GM18873 (cell line): ENCODE measurements around the gene PLEKHG2.
A peak's percentile ranks its signal among the peaks of the same experiment; 100 is the strongest.
"Not testable (repeated sequence)": the region's sequence is repeated elsewhere in the genome, so short reads cannot be mapped to it uniquely, and the experiment has no call there.

ENCODE experiments used
- ATAC-seq: cut with Tn5 transposase; IDR thresholded peaks from one replicate; pipeline ENCODE4 v1.9.1; 2021; ENCODE audit warnings: mild to moderate bottlenecking, moderate library complexity, moderate number of reproducible peaks; ENCODE audit not compliant: unreplicated experiment, low FRiP score

The PLEKHG2 gene, protein sequence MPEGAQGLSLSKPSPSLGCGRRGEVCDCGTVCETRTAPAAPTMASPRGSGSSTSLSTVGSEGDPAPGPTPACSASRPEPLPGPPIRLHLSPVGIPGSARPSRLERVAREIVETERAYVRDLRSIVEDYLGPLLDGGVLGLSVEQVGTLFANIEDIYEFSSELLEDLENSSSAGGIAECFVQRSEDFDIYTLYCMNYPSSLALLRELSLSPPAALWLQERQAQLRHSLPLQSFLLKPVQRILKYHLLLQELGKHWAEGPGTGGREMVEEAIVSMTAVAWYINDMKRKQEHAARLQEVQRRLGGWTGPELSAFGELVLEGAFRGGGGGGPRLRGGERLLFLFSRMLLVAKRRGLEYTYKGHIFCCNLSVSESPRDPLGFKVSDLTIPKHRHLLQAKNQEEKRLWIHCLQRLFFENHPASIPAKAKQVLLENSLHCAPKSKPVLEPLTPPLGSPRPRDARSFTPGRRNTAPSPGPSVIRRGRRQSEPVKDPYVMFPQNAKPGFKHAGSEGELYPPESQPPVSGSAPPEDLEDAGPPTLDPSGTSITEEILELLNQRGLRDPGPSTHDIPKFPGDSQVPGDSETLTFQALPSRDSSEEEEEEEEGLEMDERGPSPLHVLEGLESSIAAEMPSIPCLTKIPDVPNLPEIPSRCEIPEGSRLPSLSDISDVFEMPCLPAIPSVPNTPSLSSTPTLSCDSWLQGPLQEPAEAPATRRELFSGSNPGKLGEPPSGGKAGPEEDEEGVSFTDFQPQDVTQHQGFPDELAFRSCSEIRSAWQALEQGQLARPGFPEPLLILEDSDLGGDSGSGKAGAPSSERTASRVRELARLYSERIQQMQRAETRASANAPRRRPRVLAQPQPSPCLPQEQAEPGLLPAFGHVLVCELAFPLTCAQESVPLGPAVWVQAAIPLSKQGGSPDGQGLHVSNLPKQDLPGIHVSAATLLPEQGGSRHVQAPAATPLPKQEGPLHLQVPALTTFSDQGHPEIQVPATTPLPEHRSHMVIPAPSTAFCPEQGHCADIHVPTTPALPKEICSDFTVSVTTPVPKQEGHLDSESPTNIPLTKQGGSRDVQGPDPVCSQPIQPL (N-terminal part only)

DNA sequence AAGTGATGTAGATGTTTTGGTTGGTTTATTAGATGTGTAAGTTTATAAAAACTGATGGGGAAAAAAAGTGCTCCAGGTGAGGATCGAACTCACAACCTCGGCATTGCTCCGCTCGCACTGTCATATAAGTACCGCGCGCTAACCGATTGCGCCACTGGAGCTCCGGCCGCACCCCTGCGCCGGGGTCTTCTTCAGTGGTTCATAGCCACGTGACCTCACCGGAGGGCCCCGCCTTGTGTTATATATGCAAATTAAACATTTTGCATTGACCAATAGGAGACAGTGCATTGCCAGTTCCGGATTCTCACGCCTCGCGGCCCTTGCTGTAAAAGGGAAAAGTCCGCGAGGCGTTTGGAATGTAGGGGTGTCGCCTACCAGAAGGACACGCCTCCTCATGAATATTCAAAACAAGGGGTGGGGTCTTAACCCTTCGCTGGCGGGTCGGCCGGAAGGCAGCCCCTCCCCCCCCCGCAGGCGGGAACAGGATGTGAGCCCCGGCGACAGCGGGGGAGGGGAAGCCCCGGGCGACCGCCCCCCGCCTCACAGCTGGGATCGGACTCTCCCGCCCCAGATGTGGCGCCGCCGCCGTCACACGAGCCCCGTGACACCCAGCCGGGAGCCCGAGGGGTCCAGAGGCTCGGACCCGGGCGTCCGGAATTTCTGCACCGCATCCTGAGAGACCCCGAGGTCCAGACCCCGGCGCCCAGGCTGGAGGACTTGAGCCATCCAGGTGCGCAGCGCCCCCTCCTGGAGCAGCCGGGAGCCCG, at the start of gene PLEKHG2:
Gene PLEKHG2, plus strand, starts transcription at position 570 of the 767 bp plus-strand sequence. CDS start 1,418 bp downstream, outside the sequence.
- peak; percentile 47 for ATAC-seq

DNA sequence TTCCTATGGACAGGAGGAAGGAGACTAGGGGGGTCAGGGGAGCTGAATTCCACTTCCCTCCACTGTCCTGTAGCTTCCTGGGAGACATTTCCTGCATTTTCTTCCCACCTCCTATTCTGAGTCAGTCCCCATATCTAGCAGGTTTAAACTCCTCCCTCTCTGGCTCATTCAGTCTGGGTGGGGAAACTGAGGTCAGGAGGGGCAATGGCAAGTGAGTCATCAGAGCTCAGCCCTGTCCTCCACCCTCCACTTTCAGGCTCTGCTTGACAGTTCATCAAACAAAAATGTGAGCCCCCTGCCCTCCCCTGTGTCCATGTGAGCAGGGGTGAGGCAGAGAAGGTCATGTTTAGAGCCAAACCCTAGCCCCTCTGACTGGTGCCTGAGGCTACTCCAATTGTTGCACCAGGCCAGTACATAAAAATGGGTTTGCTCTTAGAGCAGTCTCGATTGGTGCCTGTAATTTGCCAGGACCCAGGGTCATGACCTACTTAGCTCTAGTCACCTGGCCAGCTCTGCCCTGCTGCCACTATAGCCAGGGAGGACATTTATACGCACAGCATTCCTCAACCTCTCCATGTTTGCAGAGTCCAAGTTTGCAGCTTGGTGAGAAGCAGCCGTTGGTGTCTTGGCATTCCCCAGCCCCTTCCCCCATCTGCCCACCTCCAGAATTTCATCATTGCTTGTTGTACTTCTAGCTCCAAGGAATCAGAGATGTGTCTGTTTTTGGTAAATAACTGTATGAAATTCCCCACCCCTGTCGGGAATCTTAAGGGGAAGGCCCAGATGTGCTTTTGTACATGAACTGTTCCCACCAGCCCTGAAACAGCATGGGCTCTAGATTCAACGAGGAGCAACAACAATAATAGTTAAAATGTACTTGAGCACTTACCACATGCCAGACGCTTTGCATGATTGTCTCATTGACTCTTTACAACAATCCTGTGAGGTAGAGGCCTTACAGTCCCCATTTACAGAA, 49.5 kb upstream of the PLEKHG2 start:
- no peak for ATAC-seq

DNA sequence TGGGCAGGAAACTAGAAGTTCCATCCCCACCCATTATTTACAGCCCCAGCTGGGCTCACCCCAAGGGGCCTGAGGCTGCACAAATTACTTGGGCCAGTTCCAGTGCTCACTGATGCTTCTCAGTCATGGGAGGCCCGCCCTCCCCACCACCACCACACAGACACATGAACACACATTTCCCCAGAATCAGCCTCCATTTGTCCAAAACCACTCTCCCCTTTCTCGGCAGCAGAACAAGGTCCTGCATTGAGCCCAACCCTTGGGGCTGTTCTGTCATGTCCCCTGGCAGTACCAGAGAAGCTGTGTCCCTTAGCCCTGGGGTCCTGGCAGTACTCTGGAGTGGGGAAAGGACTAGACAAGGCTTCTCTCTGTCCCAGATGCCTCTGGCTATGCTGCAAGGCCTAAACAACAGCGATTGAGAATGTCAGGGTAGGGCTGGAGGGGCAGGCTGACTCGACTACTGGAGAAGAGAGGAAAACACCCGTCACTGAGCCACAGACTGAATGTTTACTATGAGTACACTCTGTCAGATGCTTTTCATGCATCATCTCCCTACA, 48.5 kb upstream of the PLEKHG2 start:
- no peak for ATAC-seq

DNA sequence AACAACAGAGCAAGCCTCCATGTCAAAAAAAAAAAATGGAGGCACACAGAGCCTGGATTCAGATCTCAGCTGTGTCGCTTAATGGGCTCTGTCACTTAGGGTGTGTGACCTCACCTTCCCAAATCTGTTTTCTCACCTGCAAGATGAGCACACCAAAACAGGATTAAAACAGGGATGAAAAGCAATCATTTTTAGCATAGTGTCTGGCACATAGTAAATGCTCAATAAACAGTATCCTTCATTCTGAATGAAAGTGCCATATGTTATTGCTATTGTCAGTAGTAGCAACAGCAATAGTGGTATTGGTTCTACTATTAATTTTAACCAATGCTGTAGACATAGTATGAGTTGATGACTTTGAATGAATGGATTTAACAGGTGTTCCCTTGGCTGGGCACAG, 46.9 kb upstream of the PLEKHG2 start:
- no peak for ATAC-seq

DNA sequence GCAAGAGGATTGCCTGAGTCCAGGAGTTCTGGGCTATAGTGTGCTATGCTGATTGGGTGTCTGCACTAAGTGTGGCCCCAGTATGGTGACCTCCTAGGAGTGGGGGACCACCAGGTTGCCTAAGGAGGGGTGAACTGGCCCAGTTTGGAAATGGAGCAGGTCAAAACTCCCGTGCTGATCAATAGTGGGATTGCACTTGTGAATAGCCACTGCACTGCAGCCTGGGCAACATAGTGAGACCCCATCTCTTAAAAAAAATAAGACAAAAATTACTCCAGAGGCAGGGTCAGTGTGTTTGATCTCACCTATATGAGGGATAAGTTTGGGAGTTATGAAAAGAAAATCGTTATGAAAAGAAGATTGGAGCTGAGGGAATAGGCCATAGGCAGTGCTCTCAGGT, 43.3 kb upstream of the PLEKHG2 start:
- ATAC-seq = no peak

DNA sequence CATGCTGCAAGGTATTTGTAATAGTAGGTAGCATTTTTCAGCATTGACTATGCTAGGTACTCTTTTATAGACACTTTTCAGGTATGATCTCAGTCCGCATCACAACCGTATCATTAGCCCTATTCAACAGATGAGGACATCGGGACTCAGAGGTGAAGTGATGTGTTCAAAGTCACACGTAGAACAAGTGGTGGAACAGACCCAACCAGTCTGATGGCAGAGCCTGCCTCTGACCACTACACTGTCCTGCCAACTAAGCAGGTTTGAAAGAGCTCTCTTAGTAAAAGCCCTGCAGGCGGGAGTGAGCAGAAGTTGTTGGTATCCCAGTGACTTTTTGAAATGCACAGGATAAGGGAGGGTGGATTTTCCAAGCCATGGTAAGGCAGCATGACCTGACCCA, 41.7 kb upstream of the PLEKHG2 start:
- no peak for ATAC-seq

DNA sequence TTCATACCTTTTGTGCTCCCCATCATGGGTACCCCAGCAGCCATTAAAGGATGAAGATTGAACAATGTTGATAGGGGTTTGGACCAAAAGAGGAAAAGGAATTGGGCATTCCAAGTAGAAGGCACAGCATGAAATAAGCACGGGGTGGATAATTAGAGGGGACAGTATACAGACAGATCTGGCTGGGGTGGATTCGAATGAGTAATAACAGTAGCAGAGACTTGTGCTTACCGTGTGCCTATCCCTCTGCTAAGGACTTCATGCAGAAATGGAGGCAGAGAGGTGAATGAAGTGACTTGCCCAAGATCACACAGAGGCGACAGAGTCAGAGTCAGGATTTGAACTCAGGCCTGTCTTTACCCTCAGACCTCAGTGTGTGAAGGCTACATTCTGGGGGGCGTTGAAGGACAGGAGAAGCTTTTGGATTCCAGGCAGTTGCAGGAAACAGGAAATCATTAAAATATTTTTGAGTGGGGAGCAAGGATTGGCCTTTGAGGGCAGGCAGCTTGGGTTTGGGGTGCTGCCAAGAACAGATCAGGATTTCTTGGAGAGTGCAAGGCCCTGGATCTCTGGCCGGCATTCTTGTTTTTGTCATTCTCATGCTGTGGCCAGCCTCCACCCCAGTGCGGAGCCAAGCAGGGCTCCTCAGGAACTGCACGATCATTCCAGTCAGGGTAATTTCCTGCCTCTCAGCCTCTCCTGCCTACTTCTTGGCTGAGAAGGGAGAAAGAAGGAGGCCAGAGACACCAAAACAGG, 40.2 kb upstream of the PLEKHG2 start:
- ATAC-seq = no peak

DNA sequence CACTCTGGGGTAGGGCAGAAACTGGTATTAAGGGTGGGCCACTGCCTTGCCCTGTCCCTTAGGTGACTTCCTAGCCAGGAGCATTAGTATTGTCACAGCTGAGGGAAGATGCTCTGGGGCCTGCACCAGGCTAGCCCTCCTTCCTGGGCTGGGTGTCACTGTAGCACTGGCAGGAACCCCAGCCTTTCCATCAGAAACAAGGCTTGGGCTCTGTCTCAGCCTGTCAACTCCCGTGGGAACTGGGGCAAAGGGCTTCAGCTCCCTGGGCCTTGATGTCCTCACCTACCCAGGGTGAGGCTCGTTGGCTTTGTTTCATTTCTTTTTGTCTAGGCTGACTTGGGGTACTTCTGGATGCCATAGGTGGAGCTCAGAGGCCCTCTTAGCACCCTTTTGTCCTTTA, 39.5 kb upstream of the PLEKHG2 start:
- no peak for ATAC-seq

DNA sequence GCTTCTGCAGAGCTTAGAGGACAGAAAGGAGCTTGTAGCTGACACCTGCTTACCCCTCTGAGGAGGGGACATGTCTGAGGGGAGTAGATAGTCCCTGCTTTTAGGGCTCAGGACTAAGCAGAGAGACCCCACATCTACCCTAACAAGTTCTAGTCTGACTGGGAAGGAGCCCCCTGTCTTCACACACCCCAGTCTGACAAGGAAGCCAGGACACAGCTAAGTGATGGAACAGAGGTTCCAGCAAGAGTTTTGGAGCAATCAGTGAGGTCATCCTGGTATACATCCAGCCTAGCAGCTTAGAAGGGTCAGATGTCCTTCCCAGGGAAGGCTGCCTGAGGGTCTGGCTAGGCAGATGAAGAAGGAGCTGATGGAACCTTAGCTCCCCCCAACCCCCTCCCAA, 36.5 kb upstream of the PLEKHG2 start:
- no peak for ATAC-seq

DNA sequence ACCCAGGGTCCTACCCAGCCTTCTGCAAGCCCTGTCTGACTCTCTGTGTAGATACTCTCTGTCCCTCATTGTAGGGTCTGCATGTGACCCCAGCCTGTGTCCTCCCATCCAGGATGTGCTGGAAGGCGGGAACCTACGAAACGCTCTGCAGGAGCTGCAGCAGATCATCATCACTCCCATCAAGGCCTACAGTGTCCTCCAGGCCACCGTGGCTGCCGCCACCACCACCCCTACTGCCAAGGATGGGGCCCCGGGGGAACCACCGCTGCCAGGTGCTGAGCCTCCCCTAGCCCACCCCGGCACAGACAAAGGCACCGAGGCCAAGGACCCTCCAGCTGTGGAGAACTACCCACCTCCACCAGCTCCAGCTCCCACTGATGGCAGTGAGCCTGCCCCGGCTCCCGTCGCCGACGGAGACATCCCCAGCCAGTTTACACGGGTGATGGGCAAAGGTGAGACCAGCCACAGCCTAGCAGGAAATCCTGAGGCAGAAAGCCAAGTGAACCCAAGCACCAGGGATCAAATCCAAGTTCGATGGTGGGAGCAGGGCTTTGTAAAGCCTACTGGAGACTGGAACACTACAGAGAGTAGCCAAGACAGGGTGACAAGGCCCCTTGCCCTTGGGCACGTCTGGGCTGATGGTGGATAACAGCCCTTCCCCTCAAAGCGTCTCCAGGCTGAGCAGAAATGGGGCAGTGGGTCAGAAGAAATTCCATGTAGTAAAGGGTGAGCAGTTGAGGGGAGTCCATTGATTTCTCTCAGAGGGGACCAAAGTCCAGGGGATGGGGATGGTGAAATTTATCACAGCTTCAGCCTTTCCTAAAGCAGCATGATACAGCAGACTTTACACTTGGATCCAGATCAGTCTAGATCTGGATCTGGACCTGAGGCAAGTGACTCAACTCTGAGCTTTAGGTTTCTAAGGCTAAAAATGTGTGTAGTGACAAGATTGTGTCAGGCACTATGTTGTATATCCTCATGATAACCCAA, 34.8 kb upstream of the PLEKHG2 start:
- ATAC-seq = no peak

DNA sequence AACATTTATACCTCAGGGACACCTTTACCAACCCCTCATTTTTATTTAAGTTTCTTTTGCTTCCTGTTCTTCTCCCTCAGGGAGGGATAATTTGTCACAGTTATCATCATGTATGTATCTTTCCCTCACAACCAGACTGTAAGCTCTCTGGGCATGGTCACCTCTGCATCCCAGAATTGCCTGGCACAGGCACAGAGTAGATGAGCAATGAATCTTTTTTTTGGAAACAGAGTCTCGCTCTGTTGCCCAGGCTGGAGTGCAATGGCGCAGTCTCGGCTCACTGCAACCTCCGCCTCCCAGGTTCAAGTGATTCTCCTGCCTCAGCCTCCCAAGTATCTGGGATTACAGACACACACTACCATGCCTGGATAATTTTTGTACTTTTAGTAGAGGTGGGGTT, 33.1 kb upstream of the PLEKHG2 start:
- ATAC-seq = not testable (repeated sequence)

DNA sequence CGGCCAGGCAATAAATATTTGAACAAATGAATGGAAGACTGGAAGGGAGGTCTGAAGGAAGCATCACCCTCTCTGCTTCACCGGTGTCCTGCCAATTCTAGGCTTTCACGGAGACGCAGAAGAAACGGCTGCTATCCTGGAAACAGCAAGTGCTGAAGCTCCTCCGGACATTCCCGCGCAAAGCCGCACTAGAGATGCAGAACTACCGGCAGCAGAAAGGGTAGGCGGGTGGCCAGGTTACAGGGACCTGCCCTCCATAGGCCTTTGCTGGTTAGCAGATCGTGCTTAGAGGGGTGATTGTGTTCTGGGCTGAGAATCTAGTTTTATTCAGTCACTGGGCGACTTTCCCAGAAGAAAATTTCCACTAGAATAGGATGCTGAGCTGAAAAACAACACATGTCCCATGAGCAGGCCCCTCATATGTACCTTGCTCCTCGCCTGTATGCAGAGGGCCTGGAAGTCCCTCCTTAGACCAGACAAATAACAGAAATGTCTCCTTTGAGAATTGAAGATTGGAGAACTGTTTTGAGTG, 32.5 kb upstream of the PLEKHG2 start:
- no peak for ATAC-seq

DNA sequence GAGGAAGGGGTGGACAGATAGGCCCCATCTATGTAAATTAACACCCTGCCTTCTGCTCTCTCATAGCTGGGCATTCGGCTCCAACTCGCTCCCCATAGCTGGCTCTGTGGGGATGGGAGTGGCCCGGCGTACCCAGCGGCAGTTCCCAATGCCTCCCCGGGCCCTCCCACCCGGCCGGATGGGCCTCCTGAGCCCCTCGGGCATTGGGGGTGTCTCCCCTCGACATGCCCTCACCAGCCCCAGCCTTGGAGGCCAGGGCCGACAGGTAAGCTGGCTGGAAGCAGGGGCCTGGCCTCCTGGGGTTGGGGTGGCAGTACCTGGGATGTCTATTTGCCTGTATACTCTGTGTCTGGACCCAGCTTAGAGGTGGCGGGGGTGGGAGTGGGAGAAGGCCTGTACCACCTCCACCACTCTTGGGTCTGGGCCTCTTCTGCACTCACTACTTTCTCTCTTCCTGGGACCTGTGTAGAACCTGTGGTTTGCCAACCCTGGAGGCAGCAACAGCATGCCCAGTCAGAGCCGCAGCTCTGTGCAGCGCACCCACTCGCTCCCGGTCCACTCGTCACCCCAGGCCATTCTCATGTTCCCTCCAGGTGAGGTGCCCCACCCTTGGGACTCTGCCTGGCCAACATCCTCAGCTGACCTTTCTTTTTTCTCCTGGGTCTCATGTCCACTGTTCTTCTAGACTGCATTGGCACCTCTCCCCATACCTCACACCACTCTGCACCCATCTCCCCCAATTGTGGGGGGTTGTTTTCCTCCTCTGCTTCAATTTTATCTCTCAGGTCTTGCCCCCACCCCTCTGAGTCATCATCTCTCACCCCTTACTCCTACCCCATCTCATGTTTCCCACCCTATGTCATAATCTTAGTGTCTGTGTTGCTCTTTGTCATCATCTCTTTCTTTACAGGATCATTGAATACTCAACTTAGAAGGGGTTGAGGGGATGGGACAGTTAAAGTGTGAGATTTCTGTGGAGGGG, 31.7 kb upstream of the PLEKHG2 start:
- no peak for ATAC-seq

DNA sequence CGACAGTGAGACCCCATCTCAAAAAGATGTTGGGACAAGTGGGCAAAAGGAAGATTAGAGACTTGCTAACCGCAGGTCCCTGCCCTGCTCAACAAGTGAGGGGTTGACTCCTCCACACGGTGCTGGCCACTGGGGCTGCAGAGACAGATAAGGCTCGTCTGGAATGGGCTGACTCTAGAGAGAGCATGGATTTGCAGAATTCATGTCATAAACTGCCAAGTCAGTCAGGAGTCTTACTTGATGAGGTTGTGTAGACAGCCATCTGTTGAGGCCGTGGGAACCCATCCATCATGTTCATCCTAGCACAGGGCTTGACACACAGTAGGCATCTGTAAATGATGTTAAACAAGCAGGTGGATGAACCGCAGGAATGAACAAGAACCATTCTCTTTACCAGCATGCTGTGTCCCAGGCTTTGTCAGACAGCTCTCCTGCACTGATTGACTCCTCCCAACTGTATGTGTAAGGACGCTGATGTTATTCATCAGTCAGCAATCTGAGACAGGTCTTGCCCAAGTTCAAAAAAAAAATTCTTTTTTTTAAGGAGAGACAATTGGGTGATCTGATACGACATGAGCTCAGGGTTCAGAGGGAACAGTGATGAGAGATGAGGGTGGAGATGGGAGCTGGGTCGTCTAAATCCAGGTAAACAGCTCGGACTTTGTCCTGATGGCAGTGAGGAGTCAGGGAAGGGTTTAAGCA, 30.4 kb upstream of the PLEKHG2 start:
- ATAC-seq = no peak
